GM19328 (cell line): ENCODE data around the gene MBD3.
A peak's percentile ranks its signal among the peaks of the same experiment; 100 is the strongest.
"Not testable (repeated sequence)": the region's sequence is repeated elsewhere in the genome, so short reads cannot be mapped to it uniquely, and the experiment has no call there.

Source experiments
- ATAC-seq: cut with Tn5 transposase; IDR thresholded peaks from one replicate; pipeline ENCODE4 v1.9.1; 2021; ENCODE audit warnings: mild to moderate bottlenecking, moderate library complexity; ENCODE audit not compliant: unreplicated experiment

Gene MBD3

GRCh38 chr19:1592755-1593500 is at the start of gene MBD3:
Gene MBD3, minus strand, starts transcription at chr19:1592865. Its CDS starts 234 bp downstream, at chr19:1592631.
- ATAC-seq, result peak; percentile 45

DNA sequence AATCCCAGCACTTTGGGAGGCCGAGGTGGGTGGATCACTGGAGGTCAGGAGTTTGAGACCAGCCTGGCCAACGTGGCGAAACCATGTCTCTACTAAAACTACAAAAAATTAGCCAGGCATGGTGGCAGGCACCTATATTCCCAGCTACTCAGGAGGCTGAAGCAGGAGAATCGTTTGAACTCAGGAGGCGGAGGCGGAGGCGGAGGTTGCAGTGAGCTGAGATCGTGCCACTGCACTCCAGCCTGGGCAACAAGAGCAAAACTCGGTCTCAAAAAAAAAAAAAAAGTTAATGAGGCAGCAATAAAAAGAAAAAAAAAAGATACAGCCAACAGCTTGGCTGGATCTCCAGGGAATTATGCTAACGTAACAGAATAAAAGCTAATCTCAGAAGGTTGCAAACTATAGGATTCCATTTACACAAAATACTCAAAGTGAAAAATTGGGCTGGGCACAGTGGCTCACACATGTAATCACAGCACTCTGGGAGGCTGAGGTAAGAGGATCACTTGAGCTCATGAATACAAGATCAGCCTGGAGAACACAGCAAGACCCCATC is 48.3 kb upstream of the MBD3 start:
- ATAC-seq, result not testable (repeated sequence)

GRCh38 chr19:1636325-1637236 is 43.9 kb upstream of the MBD3 start:
- no peak for ATAC-seq

GRCh38 chr19:1634938-1635243 is 42.2 kb upstream of the MBD3 start:
- no peak for ATAC-seq

DNA sequence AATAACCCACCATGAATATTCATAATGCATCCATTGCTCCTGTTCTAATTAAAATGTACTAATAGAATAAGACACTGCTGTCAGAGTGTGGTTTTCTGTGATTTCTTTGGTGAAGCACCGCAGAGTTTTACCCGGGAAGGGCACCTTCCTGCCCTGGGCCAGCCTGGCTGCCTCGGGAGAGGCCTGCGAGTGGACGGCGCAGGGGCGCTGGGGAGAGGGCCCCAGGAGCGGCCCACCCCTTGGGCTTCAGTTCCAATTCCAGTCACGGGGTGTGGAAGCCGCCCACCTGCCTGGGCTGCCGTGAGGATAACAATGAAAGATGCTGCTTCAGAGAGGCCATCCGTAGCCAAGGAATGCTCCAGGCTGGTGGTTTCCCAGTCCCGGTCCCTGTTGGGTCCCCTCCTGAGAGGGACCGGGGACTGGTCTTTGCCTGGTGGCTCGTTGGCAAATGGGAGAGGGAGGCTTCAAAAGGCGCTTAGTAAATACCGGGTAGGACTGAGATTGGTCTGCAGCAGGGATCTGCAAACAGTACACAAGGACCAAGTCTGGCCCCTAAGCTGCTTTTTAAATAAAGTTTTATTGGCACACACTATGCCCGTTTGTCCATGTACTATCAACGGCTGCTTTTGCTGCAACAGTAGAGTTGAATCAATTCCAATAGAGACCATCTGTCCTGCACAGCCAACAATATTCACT is 41.7 kb upstream of the MBD3 start:
- ATAC-seq, result no peak

GRCh38 chr19:1633269-1633826 is 40.7 kb upstream of the MBD3 start:
- ATAC-seq, result no peak

DNA sequence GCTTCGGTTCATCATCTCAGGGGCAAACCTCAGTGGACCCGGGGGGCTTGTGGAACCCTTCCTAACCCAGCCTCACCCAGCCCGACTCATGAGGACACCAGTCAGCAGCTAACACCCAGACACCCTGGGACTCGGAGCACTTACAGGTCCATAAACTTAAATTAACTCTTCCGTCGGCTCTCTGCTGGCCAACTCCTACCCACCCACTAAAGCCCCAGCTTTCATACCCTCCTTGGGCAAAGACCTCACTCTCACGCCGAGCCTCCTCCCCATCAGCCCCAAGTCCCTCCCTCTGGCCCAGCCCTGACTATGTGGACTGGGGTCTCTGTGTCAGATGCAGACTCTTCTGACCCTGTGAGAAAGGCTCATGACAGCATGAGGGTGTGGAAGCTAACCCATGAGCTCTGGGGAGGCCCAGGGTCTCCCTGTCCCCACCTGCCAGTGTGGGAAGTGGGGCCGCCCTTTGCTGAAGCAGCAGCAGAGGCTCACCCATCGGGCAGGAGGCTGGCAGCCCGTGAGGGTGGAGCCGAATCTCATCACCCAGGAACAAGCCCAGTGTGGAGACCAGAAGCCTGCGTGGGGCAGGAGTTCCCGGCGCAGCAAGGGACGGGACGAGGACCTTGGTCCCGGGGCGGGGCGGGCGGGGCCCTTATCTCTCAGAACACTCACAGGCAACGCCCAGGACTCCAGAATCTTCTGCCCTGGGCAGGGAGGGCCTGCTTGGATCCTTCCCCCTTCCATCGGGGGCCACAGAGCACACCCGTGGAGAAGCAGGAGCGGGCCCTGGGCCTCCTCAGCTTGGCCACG is 40.0 kb upstream of the MBD3 start:
- no peak for ATAC-seq

GRCh38 chr19:1631557-1632100 is 39.0 kb upstream of the MBD3 start:
- ATAC-seq, result no peak

DNA sequence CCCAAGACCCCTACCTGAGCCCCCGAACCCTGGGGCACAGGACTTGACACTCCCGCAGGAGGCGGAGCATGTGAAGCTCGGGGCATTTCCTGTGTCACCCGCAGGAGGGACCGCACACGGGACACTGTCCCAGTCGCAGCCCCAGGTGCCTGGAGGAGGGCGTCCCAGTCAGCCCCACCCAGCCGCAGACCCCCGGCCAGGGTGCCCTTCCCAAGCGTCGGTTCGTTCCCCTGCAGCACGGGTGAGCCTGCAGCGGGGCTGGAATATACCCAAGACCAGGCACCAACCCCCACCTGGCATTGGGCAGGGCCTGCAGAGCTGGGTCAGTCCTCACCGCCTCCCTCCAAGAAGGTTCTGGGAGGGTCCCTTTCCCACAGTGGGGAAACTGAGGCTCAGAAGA is 38.1 kb upstream of the MBD3 start:
- ATAC-seq, result no peak

GRCh38 chr19:1630012-1630411 is 37.3 kb upstream of the MBD3 start:
- ATAC-seq, result no peak

DNA sequence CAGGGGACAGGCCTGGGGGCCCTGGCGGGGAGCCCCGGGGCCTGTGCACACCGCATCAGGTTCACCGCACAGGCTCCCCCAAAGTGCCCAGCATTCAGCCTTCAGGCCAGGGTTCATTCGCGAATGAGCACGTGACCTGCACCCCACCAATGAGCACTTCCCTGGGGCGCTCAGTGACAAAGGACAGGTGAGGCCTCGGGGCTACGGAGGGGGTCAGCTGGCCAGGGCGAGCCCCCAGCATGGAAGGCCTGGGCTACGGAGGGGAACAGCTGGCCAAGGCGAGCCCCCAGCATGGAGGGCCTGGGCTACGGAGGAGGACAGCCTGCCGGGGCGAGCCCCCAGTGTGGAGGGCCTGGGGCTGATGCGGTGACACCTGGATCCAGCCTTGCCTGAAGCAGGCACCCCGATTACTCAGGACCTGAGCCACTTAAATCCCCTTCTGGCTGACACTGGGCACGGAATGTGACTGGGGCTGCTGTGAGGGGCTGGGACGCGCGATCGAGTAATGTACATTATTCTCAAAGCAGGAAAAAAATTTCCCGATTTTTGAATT is 36.7 kb upstream of the MBD3 start:
- no peak for ATAC-seq

DNA sequence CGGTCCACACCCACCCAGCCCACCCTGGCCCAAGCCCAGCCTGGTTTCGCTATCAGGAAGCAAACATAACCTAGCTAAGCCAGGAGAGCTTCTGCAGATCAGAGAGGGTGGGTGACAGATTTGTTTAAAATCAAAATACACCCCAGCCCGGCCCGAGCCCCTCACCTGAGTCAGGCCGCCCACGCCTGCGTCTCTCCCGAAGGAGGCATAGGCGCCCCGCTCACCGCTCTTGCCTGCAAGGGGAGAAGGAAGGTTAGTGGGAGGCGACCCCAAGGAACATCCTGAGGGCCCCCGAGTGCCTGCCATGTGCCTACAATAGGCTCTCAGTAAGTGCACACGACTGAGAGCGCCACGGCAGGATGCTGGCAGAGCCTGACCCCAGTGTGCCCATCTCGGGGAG is 34.5 kb upstream of the MBD3 start:
- ATAC-seq, result no peak

- ATAC-seq, result no peak
Observed at GRCh38 chr19:1626417-1627010, 33.8 kb upstream of the MBD3 start.

DNA sequence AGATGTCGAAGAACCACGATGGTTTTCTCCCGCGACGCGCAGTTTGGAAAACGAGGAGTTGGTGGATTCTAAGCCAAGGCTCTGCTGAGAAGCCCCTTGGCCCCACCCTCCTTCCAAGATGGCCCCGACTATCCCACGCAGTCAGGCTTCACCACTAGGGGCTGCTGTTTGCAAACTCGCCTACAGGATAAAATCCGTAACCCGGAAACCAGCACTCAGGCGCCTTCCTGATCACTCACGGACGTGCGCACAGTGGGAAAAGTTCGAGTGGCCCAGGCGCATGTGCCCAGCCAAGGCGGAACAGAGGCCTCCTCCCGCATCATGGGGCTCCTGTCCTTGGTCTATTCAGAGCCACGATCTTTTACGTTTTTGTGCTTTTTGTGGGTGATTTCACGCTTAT is 31.8 kb upstream of the MBD3 start:
- ATAC-seq, result no peak

GRCh38 chr19:1622541-1622940 is 29.9 kb upstream of the MBD3 start:
- ATAC-seq, result no peak

- ATAC-seq, result no peak
Observed at GRCh38 chr19:1622007-1622406, 29.3 kb upstream of the MBD3 start.

DNA sequence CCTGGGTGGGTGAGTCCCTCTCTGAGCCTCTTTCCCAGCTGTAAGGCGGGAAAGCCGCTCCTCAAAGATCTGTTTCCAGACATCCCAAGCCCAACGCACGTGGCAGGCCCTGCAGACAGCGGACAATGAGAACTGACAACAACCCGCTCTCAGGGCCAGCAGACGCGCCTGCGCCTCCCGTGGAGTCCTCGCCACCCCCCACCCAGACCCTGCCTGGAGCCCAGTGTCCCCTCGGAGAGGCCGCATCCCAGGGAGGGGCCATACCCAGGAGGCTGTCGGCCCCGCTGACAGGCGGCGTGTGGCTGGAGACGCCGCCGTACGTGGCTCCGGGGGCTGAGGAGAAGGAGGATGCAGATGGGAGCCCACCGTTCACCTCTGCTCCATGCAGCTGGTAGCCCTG is 28.9 kb upstream of the MBD3 start:
- no peak for ATAC-seq

DNA sequence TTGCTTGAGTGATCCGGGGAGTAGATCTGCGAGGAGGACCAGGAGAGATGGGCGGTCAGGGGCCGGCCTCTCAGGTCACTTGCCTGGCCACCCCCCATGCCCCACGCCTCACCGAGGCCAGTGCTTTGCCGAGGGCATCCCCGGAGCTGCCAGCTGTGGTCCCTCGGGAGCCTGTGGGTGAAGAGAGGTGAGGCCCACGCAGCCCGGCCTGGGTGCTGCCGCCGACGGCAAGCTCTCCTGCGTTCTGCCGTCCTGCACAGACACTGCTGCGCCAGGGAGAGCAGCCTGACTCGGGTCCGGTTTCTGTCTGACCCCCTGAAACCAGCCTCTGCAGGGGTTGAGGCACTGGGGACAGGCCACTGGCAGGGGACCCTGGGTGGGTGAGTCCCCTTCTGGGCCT is 28.4 kb upstream of the MBD3 start:
- no peak for ATAC-seq

DNA sequence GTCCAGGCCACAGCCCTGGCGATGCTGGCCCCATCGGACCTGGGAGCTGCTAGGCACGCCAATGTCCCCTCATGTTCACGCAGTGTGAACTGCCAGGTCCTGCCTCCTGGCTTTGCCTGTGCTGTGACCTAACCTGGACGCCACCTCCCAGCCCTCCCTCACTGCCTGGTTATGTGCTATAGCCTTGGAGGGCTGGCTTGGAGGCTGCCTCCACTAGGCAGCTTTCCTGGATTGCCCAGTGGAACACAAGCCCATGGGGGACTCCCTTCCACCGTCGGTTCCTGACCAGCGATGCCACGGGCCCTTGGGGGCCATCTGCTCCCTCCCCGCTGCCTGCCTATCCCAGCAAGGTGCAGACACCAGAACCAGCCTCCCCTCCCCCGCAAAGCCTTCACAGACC is 27.8 kb upstream of the MBD3 start:
- ATAC-seq, result no peak
